NCI-H524 treated with DMSO at 0.1 percent for 48 hours (cell line): ENCODE measurements around the gene FBN3.
A peak's percentile ranks its signal among the peaks of the same experiment; 100 is the strongest.
"Not testable (repeated sequence)": the region's sequence is repeated elsewhere in the genome, so short reads cannot be mapped to it uniquely, and the experiment has no call there.

Experiments used
- DNase-seq: peaks from one replicate; lab custom pipeline; 2025; lab: John Stamatoyannopoulos, UW

FBN3 gene

GRCh38 chr19:8149261-8150094 lies at the start of gene FBN3:
Gene FBN3, minus strand, starts transcription at chr19:8149592. Its CDS starts 2,112 bp downstream, at chr19:8147480.
- DNase-seq, result no peak

- DNase-seq, result no peak
These were observed 47.0 kb upstream of the FBN3 start for GRCh38 chr19:8196271-8196927.

- no peak for DNase-seq
These were observed 45.3 kb upstream of the FBN3 start for GRCh38 chr19:8194528-8195267.

GRCh38 chr19:8192221-8192820 lies 42.9 kb upstream of the FBN3 start:
- no peak for DNase-seq

GRCh38 chr19:8185343-8186068 lies 36.1 kb upstream of the FBN3 start:
- DNase-seq, result no peak

GRCh38 chr19:8184274-8184673 lies 34.9 kb upstream of the FBN3 start:
- no peak for DNase-seq

GRCh38 chr19:8180018-8180417 lies 30.6 kb upstream of the FBN3 start:
- no peak for DNase-seq

- no peak for DNase-seq
These were observed 25.3 kb upstream of the FBN3 start for GRCh38 chr19:8174706-8175105.

GRCh38 chr19:8168537-8168936 lies 19.1 kb upstream of the FBN3 start:
- no peak for DNase-seq

- no peak for DNase-seq
These were observed 18.6 kb upstream of the FBN3 start for GRCh38 chr19:8167985-8168384.

- DNase-seq, result no peak
These were observed 14.4 kb upstream of the FBN3 start for GRCh38 chr19:8163759-8164158.

GRCh38 chr19:8161135-8161646 lies 11.8 kb upstream of the FBN3 start:
- DNase-seq, result no peak

GRCh38 chr19:8159322-8159721 lies 9.9 kb upstream of the FBN3 start:
- DNase-seq, result not testable (repeated sequence)

- peak; percentile 33 for DNase-seq
These were observed 9.2 kb upstream of the FBN3 start for GRCh38 chr19:8158411-8159074.

GRCh38 chr19:8155318-8155717 lies 5.9 kb upstream of the FBN3 start:
- DNase-seq, result no peak

GRCh38 chr19:8154014-8154413 lies 4.6 kb upstream of the FBN3 start:
- not testable (repeated sequence) for DNase-seq

- no peak for DNase-seq
These were observed 2.3 kb upstream of the FBN3 start for GRCh38 chr19:8151767-8152035.

GRCh38 chr19:8150998-8151766 lies 1.8 kb upstream of the FBN3 start:
- DNase-seq, result no peak

- DNase-seq, result no peak
These were observed 930 bp upstream of the FBN3 start for GRCh38 chr19:8150178-8150865.
